Left renal pelvis (tissue), 4 donors: Measurements from ENCODE around the gene GABARAPL1. TPM values are rescaled to one million over a fixed set of nuclear protein-coding genes. Genes with fewer than 3 reads are reported as not detected.

Experiments used
- polyA plus RNA-seq, 4 donors: library from polyadenylated mRNA; unstranded; fragments of 120-200 nt; gene quantifications; one replicate each; pipeline ENCODE4 v1.2.1, GENCODE V29; 2013; ENCODE audit not compliant: insufficient read length in 4 of 4

Gene GABARAPL1
- polyA plus RNA-seq, 4 donors, result 53.3 to 84.8 (median 67.4) TPM

Other genes starting within 250 kb of the GABARAPL1 start
- gene CLEC12A, start 241.5 kb upstream of the GABARAPL1 start, polyA plus RNA-seq, result 1 to 10 TPM in 3 of 4 donors, under 1 TPM in 1; 0.68 to 1.9 (median 1.2) TPM
- gene CLEC1B, start 213.8 kb upstream of the GABARAPL1 start, polyA plus RNA-seq, result 1 to 10 TPM in 1 of 4 donors, under 1 TPM in 3; 0.49 to 1.8 (median 0.79) TPM
- gene CLEC12B, start 202.2 kb upstream of the GABARAPL1 start, polyA plus RNA-seq, result under 1 TPM in 2 of 4 donors, not detected in 2; 0.14 to 0.24 TPM
- gene CLEC9A, start 182.2 kb upstream of the GABARAPL1 start, polyA plus RNA-seq, result under 1 TPM; 0.10 to 0.33 (median 0.24) TPM
- gene CLEC1A, start 113.9 kb upstream of the GABARAPL1 start, polyA plus RNA-seq, result 1 to 10 TPM; 2.6 to 4.7 (median 4.0) TPM
- 1 to 10 TPM; 1.6 to 3.2 (median 2.3) TPM for gene CLEC7A, start 82.7 kb upstream of the GABARAPL1 start, polyA plus RNA-seq
- gene OLR1, start 40.7 kb upstream of the GABARAPL1 start, polyA plus RNA-seq, result 1 to 10 TPM in 1 of 4 donors, under 1 TPM in 3; 0.61 to 1.2 (median 0.81) TPM
- gene TMEM52B, start 33.8 kb upstream of the GABARAPL1 start, polyA plus RNA-seq, result 100 to 1,000 TPM in 3 of 4 donors, 1 to 10 TPM in 1; 2.8 to 166 (median 143) TPM
- under 1 TPM; 0.22 to 0.75 (median 0.59) TPM for gene KLRD1, start 95.0 kb downstream of the GABARAPL1 start, polyA plus RNA-seq
- gene KLRK1, start 177.2 kb downstream of the GABARAPL1 start, polyA plus RNA-seq, result 1 to 10 TPM in 1 of 4 donors, under 1 TPM in 3; 0.63 to 1.0 (median 0.84) TPM
- gene KLRC4, start 196.9 kb downstream of the GABARAPL1 start, polyA plus RNA-seq, result not detected
- gene KLRC3, start 207.7 kb downstream of the GABARAPL1 start, polyA plus RNA-seq, result not detected
- under 1 TPM in 1 of 4 donors, not detected in 3; 0.36 TPM for gene KLRC2, start 223.1 kb downstream of the GABARAPL1 start, polyA plus RNA-seq
- 1 to 10 TPM in 1 of 4 donors, under 1 TPM in 3; 0.49 to 1.1 (median 0.71) TPM for gene KLRC1, start 240.5 kb downstream of the GABARAPL1 start, polyA plus RNA-seq